Erythroblast (primary cell): ENCODE results near the gene MAP2K3.

Experiments
- DNase-seq, 2 experiments: peaks; one replicate each; lab custom pipeline; 2025; lab: John Stamatoyannopoulos, UW
- GATA1 ChIP-seq: IDR thresholded peaks from 2 replicates; pipeline ENCODE4 v1.6.1; 2011; ENCODE audit warnings: low read depth, mild to moderate bottlenecking, control low read depth, low read length, moderate library complexity
- POLR2A ChIP-seq: IDR thresholded peaks from 2 replicates; pipeline ENCODE4 v1.6.1; 2011; ENCODE audit warnings: mild to moderate bottlenecking, low read length

Gene MAP2K3

DNA sequence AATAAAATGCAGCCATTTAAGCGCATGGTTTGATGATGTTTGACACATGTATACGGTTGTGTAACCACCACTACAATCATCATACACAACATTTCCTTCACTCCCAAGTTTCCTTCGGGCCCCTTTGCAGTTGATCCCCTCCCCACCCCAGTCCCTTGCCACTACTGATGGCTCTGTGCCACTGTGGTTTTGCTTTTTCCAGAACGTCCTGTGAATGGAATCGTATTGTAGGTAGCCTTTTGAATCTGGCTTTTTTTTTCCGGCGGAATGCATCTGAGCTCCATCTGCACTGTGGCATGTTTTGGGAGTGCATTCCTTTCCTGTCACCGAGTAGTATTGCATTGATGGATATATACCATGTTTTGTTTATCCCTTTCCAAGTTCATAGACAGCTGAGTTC lies 15.1 kb upstream of the MAP2K3 start:
- DNase-seq: no peak
- TF ChIP-seq POLR2A: no peak
- TF ChIP-seq GATA1: no peak

DNA sequence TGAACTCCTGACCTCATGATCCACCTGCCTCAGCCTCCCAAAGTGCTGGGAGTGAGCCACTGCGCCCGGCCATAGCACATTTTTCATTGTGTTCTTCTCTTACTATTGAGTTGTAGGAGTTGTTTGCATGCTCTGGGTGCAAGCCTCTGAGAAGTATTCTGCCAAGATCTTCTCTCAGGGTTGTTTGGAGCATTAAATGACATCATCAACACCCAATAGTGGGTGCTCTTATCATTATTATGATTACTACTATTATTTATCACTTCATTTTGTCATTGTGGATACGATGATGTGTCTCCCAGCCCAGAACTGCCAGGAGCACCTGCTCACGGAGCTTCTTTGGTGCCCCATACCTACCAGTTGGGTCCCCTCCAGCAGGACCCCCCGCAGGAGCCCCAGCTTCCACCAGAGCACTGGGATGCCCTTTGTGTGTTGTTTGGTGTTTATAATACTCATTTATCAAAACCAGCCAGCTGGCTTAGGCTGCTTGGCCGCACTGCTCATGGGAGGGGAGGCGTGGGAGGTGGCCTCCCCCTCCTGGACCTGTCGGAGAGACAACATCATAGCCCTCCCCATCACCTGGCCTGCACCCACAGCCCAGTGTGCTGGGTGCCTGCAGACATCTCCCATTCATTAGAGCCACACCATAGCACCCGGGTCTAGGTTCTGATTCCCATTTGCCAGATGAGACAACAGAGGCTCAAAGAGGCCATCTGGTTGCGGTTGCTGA lies 12.9 kb upstream of the MAP2K3 start:
- no peak for TF ChIP-seq GATA1
- TF ChIP-seq POLR2A: peak; percentile 19
- DNase-seq: peak; percentile 64 to 69

DNA sequence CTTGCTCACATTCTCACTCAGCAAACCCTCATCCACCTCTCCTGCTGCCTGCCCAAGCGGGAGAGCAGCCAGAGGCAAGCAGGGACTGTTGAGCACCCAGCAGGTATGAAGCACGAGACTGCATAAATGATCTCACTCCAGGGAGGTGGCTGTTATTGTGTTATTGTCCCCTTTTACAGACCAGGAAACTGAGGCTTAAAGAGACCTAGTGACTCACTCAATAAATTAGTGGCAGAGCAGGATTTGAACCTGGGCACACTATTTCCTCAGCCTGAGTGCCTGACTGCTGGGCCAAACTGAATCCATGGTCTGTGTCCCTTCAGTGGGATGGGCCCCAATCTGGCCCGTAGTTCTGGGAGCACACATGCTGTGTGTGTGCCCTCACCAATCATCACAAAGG lies 12.3 kb upstream of the MAP2K3 start:
- DNase-seq: no peak
- no peak for TF ChIP-seq POLR2A
- no peak for TF ChIP-seq GATA1

DNA sequence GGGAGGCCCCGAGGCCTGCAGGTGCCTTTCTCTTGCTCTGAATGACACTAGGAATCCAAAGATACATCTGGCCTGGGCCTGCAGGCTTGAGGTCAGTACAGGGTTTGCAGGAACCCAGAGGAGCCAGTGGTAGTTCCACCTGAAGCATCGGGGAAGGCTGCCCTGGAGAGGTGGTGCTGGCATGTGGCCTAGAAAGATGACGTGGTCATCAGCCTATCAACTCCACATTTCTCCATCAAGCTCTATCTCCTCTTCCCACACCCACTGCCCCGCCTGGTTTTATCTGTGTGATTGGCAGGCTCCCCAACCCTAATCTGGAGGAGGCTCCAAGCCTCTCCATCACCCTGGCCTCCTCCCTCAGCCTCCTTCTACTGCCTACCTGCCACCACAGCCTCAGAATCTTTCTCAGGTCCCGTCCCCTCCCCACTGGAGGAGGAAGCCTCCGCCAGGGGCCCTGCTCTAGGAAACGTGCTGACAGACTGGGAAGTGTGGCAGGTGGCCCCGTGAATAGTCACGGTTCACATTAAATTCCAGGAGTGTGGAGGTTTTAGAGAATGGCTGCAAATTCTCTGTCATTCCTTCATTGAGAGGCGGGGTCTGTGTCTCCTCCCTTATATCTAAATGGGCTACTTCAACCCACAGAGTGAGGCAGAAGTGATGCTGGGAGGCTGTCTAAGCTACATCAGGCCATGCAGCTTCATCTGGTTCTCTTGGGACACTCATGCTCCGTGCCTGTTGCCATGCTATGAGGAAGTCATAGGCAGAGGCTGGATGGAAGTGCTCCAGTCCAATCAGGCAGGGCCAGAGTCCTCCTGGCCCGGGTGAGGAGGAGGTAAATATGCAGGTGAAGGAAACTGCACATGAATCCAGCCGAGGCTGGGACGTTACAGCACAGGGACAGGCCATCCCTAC lies 11.4 kb upstream of the MAP2K3 start:
- TF ChIP-seq POLR2A: peak; percentile 63
- TF ChIP-seq GATA1: peak; percentile 63

DNA sequence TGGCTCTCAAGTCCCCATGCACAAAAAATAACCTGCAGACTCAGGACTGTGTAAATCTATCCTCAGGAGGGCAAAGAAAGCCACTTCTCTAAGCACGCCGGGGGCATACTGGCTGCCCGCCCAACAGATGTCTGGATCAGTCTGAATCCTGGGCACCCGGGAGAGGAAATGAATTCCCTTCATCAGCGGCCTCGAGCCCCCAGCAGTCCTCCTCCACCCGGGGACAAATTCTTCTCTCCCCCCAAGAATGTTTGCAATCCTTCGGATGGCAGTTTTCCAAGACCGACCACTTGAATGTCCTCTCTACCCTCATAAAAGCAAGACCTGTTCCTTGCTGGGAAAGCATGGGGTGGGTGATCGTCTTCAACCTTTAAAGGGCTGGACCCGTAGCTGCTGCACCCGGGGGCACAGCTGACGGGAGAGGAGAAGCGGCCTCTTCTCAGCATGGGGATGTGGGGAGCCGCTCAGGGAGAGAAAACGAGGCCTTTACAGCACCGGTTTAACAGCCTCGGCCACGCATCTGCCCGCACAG lies 9.4 kb upstream of the MAP2K3 start:
- no peak for DNase-seq
- TF ChIP-seq POLR2A (no peak), GATA1 (no peak)

More for the DNA sequence above, 11.4 kb upstream of the MAP2K3 start:
- DNase-seq: peak; percentile 97

DNA sequence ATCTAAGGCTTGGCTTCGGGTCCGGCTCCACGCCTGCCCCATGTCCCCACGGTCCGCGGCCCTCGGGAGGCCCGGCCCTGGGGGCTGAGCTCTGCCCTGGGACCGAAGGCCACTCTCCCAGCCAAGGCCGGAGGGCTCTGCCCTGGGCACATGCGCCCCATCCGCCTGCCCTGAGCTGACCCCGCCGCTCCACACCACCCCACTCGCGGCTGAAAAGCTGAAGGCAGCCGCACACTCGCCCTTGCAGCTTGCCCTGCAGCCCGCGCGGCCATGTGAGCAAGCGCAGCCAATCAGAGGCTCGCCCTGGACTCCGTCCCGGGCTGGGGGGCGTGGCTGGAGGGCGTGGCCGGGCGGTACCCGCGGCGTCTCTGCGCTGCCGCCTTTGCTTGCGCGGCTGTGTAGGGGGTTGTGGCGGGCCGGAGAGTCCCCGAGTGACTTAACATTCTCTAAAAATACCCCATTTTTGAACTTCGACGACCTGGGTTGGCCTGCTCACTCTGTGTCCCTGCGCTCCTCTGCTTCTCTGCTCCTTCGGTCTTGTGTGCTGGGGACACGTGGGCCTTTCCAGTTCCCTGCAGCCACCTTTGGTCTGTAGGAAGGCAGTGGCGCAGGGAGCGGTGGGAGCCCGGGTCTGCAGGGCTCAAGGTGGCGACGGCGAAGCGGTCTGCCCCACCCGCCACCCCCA lies 8.8 kb upstream of the MAP2K3 start:
- no peak for TF ChIP-seq GATA1
- peak; percentile 81 for TF ChIP-seq POLR2A
- DNase-seq: peak; percentile 94 to 96

DNA sequence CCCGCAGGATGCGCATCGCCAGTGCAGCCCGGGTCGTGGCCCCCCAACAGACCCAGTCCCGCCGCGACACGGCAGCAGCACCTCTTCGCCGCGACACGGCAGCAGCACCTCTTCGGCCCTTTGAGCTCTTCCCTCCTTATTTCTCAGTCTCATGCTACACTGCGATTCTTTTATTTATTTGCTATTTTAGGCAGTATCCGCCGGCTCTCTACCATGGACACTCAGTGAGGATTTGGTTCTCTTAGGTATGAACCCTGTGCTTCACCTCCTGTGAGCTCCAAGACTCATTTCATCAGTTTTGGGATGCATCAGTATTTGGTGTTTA lies 8.3 kb upstream of the MAP2K3 start:
- TF ChIP-seq GATA1 (no peak), POLR2A (no peak)
- no peak for DNase-seq

DNA sequence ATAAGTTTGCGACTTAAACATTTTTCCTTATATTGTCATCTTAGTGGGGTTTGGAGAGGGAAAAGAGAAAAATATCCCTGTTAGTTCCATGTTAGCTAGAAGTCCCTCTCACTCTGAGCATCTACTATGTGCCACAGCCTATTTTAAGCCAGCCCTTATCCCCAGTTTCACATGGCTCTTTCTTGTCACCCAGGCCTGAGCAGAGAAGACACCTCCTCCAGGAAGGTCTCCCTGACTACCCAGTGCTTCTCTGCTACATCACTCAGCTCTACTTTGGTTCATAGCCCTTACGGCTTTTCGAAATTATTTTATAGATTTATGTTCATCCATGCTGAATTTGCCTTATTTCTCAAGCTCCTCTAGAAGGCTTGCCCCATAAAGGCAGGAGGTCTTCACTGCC lies 7.2 kb upstream of the MAP2K3 start:
- TF ChIP-seq POLR2A: no peak
- TF ChIP-seq GATA1: no peak
- no peak for DNase-seq

DNA sequence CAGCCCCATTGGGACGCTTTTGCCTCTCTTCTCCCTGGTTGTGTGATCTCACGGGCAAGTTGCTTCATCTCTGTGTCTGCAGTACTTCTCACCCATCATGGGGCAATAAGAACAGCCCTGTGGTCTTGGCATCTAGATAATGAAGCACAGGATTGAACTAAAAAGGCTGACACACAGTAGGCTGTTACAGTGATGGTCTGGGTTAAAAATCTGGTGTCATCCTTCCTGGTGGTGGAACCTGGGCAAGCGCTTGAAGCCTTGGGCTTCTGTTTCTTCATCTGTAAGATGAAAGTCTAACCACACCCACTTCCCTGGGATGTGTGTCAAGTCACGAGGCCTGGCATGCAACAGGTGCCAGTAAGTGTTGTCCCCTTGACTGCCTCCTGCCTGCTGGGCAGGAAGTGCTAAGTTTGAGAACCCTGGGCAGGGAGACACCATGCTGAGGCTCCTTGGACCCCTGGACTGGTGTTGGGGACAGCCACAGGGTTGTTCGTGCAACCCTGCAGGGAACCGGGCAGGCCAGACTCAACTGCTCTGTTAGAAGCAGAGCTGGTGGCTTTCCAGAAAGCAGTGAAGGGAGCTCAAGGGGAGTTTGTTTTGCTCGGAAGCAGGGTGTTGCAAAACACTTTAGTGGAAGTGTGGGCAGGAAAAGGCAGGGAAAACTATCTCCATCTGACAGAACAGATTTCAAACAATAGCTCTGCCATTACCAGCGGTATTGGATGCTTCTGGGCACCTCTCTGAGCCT lies 5.9 kb upstream of the MAP2K3 start:
- no peak for TF ChIP-seq POLR2A
- no peak for TF ChIP-seq GATA1
- peak; percentile 82 to 87 for DNase-seq

DNA sequence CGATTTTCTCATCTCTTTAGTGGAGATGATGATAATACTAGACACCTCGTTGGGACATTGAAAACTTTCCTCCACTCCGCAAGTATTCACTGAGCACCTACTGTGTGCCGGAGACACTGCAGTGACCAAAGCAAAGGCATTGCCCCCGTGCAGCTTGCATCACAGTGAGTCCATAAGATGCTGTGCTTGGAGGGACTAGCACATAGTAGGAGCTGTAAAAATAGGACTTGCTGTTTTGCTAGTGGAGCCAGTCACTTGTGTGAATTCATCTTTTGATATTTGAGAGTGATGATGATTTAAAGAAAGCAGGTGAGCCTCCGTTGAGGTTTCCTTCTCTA lies 5.3 kb upstream of the MAP2K3 start:
- TF ChIP-seq POLR2A (no peak), GATA1 (no peak)
- no peak for DNase-seq

DNA sequence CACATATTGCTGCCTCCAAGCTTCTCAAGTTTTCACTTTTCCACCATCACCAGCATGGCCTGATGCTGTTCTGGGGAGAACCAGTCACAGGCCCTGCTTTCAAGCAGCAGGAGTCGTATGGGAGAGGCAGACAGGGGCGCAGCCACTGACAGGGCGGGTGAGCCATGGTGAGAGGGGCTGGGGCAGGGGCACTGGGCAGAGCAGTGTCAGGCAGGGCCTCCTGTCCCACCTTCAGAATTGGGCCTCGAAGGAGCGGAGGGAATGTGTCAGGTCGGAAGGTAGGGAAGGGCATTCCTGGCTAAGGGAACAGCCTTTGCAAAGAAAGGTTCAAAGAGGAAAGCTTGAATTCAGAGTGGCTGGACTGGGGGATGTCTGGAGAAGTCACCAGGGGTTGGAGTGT lies 4.9 kb upstream of the MAP2K3 start:
- DNase-seq: no peak

DNA sequence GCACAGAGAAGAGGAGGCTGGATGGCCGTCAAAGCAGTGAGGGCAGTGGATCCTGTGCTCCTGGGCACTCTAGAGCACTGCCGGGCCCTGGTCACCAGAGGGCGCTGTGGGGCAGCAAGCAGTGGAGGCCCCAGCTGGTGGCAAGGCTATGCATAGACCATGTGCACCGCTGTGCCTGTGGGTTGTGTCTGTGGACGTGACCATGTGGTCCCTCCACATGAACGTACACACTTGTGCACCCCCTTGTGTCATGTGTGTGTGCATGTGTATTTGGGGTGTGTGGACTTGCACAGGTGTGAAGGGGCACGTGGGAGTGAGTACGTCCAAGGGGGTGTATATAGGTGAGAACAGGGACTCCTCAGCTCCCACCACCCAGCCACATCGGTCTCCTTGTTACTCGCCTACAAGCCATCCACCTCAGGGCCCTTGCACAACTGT lies 4.4 kb upstream of the MAP2K3 start:
- DNase-seq: peak; percentile 88 to 93
- no peak for TF ChIP-seq GATA1
- TF ChIP-seq POLR2A: no peak

More for the DNA sequence above, 4.9 kb upstream of the MAP2K3 start:
- no peak for TF ChIP-seq GATA1
- TF ChIP-seq POLR2A: no peak

DNA sequence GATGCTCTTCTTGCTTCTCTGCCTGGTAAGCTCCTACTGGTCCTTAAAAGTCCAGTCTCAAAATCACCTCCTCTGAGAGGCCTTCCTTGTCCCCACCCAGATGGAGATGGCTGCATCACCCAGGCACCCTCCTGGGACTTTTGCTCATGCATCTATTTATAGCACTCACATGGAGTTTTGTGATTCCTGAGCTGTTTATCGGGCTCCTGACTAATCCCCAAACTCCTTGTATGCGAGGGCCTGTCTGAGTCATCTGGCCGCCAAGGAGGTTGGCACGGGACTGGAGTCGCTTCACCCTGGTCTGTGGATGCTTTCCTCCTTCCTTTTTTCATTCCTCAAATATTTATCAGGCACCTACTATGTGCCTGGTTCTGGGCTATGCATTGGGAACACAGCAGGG lies 2.3 kb upstream of the MAP2K3 start:
- TF ChIP-seq POLR2A (no peak), GATA1 (no peak)
- DNase-seq: peak in 1 of 2 experiments; percentile 60

DNA sequence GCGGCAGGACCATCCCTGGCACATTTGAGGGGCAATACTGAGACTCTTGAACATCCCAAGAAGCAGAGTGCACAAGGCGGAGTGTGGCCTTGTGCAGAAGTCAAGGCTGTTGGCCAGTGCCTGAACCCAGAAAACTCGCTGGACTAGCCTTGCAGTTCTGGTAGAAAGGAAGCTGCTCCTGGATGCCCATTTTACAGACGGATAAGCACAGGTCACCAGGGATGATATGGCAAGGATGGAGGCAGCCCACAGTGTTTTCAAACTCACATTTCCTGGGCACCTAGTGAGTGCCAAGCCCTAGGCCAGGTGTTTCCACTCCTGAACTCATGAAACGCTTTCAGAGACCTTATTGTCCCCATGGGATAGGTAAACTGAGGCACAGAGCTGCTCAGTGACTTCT lies 1.7 kb upstream of the MAP2K3 start:
- TF ChIP-seq POLR2A (no peak), GATA1 (no peak)
- no peak for DNase-seq
